HEK293 (cell line): ENCODE data around the gene NPAS2.

Experiments used
- CTCF ChIA-PET: fragments of 350-600 bp; formaldehyde crosslinking; extraction: SDS; loops from one replicate; lab custom pipeline; 2021; ENCODE audit warnings: antibody characterized with exemption; lab: Yijun Ruan, JAX
- POLR2A ChIA-PET: fragments of 300-600 bp; formaldehyde crosslinking; extraction: SDS; loops from one replicate; lab custom pipeline; 2020; ENCODE audit warnings: antibody characterized with exemption, inconsistent platforms; lab: Yijun Ruan, JAX
- H3K27ac ChIP-seq: fragments of 200-500 bp; sonication (Bioruptor generic); 2 replicates; pipeline ENCODE4 v1.5.1; 2014; ENCODE audit warnings: low read depth, low read length, control low read depth, inconsistent platforms; ENCODE audit errors: extremely low read depth
- H3K36me3 ChIP-seq, 2 experiments: fragments of 200-500 bp in 1 of 2; sonication (Bioruptor generic) in 1 of 2; 1 replicate in 1 of 2; 2 replicates in 1 of 2; pipeline ENCODE4 v1.5.1; 2014 to 2017; ENCODE audit warnings: inconsistent platforms in 2 of 2, low read length in 2 of 2; ENCODE audit not compliant: control insufficient read depth in 2 of 2, insufficient read depth in 1 of 2
- H3K4me1 ChIP-seq: fragments of 200-500 bp; sonication (Bioruptor generic); 2 replicates; pipeline ENCODE4 v1.5.1; 2014; ENCODE audit warnings: mild to moderate bottlenecking, low read length, inconsistent platforms; ENCODE audit not compliant: control insufficient read depth, insufficient read depth
- H3K4me3 ChIP-seq: 2 replicates; pipeline ENCODE4 v1.5.1; 2011; ENCODE audit warnings: low read depth, mild to moderate bottlenecking, control low read depth, low read length, moderate library complexity
- H3K9me3 ChIP-seq: fragments of 200-500 bp; sonication (Bioruptor generic); 2 replicates; pipeline ENCODE4 v1.5.1; 2014; ENCODE audit warnings: low read depth, low read length, inconsistent platforms; ENCODE audit not compliant: control insufficient read depth, insufficient read depth
- BCL11A ChIP-seq: fragments of 450-650 bp; formaldehyde crosslinking; IDR thresholded peaks from 2 replicates; pipeline ENCODE4 v1.5.1; 2016; ENCODE audit warnings: low read depth, missing biosample characterization, missing genetic modification characterization
- EGR2 ChIP-seq: fragments of 450-650 bp; formaldehyde crosslinking; IDR thresholded peaks from 2 replicates; pipeline ENCODE4 v1.5.1; 2016; ENCODE audit warnings: low read depth, missing biosample characterization, missing genetic modification characterization
- OVOL3 ChIP-seq: fragments of 450-650 bp; formaldehyde crosslinking; IDR thresholded peaks from 2 replicates; pipeline ENCODE4 v1.5.1; 2016; ENCODE audit warnings: missing biosample characterization, missing genetic modification characterization
- ZBTB17 ChIP-seq: fragments of 450-650 bp; formaldehyde crosslinking; IDR thresholded peaks from 2 replicates; pipeline ENCODE4 v1.5.1; 2016; ENCODE audit warnings: missing biosample characterization, missing genetic modification characterization
- ZIC2 ChIP-seq: fragments of 450-650 bp; formaldehyde crosslinking; IDR thresholded peaks from 2 replicates; pipeline ENCODE4 v1.5.1; 2016; ENCODE audit warnings: missing biosample characterization, missing genetic modification characterization
- ZNF155 ChIP-seq: fragments of 450-650 bp; formaldehyde crosslinking; IDR thresholded peaks from 2 replicates; pipeline ENCODE4 v1.5.1; 2016; ENCODE audit warnings: missing biosample characterization, missing genetic modification characterization
- ZNF174 ChIP-seq: fragments of 450-650 bp; formaldehyde crosslinking; IDR thresholded peaks from 2 replicates; pipeline ENCODE4 v1.5.0; 2017; ENCODE audit warnings: missing biosample characterization, mild to moderate bottlenecking, missing genetic modification characterization
- ZNF2 ChIP-seq: fragments of 450-650 bp; formaldehyde crosslinking; IDR thresholded peaks from 2 replicates; pipeline ENCODE4 v1.5.1; 2016; ENCODE audit warnings: missing biosample characterization, missing genetic modification characterization
- ZNF211 ChIP-seq: fragments of 450-650 bp; formaldehyde crosslinking; IDR thresholded peaks from 2 replicates; pipeline ENCODE4 v1.5.1; 2016; ENCODE audit warnings: low read depth, missing biosample characterization, missing genetic modification characterization
- ZNF266 ChIP-seq: fragments of 450-650 bp; formaldehyde crosslinking; IDR thresholded peaks from 2 replicates; pipeline ENCODE4 v1.5.1; 2016; ENCODE audit warnings: missing biosample characterization, missing genetic modification characterization, low read depth
- ZNF302 ChIP-seq: fragments of 450-650 bp; formaldehyde crosslinking; IDR thresholded peaks from 2 replicates; pipeline ENCODE4 v1.5.1; 2016; ENCODE audit warnings: missing biosample characterization, missing genetic modification characterization, low read depth
- ZNF341 ChIP-seq: fragments of 450-650 bp; formaldehyde crosslinking; IDR thresholded peaks from 2 replicates; pipeline ENCODE4; 2016; ENCODE audit warnings: low read depth, missing biosample characterization, missing genetic modification characterization
- ZNF366 ChIP-seq: fragments of 450-650 bp; formaldehyde crosslinking; conservative IDR thresholded peaks from 2 replicates; pipeline ENCODE4 v1.5.1; 2016; ENCODE audit warnings: missing biosample characterization, missing genetic modification characterization
- ZNF521 ChIP-seq: fragments of 450-650 bp; formaldehyde crosslinking; IDR thresholded peaks from 2 replicates; pipeline ENCODE4 v1.5.1; 2017; ENCODE audit warnings: missing biosample characterization, mild to moderate bottlenecking, missing genetic modification characterization
- ZNF529 ChIP-seq: fragments of 450-650 bp; formaldehyde crosslinking; IDR thresholded peaks from 2 replicates; pipeline ENCODE4 v1.5.1; 2017; ENCODE audit warnings: missing genetic modification characterization, missing biosample characterization; ENCODE audit not compliant: insufficient replicate concordance
- ZNF624 ChIP-seq: fragments of 450-650 bp; formaldehyde crosslinking; IDR thresholded peaks from 2 replicates; pipeline ENCODE4 v1.5.1; 2017; ENCODE audit warnings: missing biosample characterization, missing genetic modification characterization
- ZNF654 ChIP-seq: fragments of 450-650 bp; formaldehyde crosslinking; IDR thresholded peaks from 2 replicates; pipeline ENCODE4 v1.5.1; 2016; ENCODE audit warnings: low read depth, missing biosample characterization, missing genetic modification characterization
- ZNF777 ChIP-seq: fragments of 450-650 bp; formaldehyde crosslinking; IDR thresholded peaks from 2 replicates; pipeline ENCODE4 v1.5.1; 2017; ENCODE audit warnings: missing biosample characterization, missing genetic modification characterization, borderline replicate concordance
- TF ChIP-seq, protein P1 (sequence below): fragments of 450-650 bp; formaldehyde crosslinking; IDR thresholded peaks from 2 replicates; pipeline ENCODE4 v1.5.1; 2016; ENCODE audit warnings: missing biosample characterization, missing genetic modification characterization
- TF ChIP-seq, protein P2 (sequence below): fragments of 450-650 bp; formaldehyde crosslinking; IDR thresholded peaks from 2 replicates; pipeline ENCODE4 v1.5.1; 2016; ENCODE audit warnings: missing biosample characterization, missing genetic modification characterization
- TF ChIP-seq, protein P3 (sequence below): fragments of 450-650 bp; formaldehyde crosslinking; optimal IDR thresholded peaks from 2 replicates; pipeline ENCODE3; 2016; ENCODE audit warnings: missing biosample characterization, mild to moderate bottlenecking, missing genetic modification characterization
- TF ChIP-seq, protein P4 (sequence below): fragments of 450-650 bp; IDR thresholded peaks from 2 replicates; pipeline ENCODE4 v1.5.1; 2018; ENCODE audit warnings: missing biosample characterization, mild to moderate bottlenecking, missing genetic modification characterization

The NPAS2 gene

DNA sequence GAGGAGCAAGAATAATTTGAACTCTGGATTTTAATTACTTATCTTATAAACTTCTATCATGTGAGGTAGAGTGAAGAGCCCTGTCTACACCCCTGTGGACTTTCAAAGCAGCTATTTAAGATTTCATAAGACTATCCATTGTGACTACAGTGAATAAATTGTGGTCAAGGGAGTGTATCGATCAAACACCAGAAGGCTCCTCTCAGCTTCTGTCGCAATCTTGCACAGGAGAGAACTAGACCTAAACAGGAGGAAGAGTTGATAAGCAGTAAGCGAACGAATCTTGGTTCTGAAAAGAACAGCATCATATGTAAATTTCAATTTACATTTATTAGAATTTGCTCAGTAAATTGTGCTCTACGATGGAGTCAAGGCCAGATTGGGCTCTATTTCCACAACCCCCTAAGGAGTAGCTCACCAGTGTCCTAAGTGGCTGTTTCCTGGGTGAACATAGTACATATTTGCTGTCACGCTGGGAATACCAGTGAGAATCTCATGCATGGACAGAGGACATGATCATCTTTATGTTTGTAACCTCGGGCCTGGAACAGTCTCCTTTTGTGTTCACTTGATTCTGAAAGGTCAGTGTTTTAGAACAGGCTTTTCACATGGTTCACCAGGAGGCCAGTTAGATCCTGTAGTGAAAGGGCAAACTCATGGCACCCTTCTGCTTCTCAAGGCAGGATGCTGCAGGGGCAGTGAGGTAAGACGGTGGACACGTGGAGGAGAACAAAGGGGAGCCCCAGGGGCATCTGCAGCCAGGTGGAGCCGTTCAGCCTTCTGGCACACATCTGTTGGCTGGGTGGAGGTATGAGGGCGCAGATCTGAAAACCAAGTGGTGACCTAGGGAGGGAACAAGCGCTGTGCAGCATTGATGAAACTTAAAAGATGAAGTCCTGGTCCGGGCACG, 33.3 kb downstream of the NPAS2 start:
- peak; percentile 34; the same call in 1 of the 2 replicates for TF ChIP-seq ZIC2
- TF ChIP-seq ZNF2 = no peak
- no peak for TF ChIP-seq ZNF624
- TF ChIP-seq, protein P1, sequence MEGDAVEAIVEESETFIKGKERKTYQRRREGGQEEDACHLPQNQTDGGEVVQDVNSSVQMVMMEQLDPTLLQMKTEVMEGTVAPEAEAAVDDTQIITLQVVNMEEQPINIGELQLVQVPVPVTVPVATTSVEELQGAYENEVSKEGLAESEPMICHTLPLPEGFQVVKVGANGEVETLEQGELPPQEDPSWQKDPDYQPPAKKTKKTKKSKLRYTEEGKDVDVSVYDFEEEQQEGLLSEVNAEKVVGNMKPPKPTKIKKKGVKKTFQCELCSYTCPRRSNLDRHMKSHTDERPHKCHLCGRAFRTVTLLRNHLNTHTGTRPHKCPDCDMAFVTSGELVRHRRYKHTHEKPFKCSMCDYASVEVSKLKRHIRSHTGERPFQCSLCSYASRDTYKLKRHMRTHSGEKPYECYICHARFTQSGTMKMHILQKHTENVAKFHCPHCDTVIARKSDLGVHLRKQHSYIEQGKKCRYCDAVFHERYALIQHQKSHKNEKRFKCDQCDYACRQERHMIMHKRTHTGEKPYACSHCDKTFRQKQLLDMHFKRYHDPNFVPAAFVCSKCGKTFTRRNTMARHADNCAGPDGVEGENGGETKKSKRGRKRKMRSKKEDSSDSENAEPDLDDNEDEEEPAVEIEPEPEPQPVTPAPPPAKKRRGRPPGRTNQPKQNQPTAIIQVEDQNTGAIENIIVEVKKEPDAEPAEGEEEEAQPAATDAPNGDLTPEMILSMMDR (tag by site-specific recombination) = peak; percentile 13; the same call in 1 of the 2 replicates
- Histone ChIP-seq H3K27ac (no peak overlapping the region), H3K4me1 (no peaks in the 10 kb centered on the region), H3K36me3 (no peaks in the 10 kb centered on the region), H3K9me3 (no peaks in the 10 kb centered on the region), H3K4me3 (no peak overlapping the region)
- ChIA-PET POLR2A (interaction anchor here (1.1 kb wide), 1 partner anchor 49 kb away, joined by 4 read pairs; no protein-coding TSS in a partner anchor), CTCF (no interaction called here)

DNA sequence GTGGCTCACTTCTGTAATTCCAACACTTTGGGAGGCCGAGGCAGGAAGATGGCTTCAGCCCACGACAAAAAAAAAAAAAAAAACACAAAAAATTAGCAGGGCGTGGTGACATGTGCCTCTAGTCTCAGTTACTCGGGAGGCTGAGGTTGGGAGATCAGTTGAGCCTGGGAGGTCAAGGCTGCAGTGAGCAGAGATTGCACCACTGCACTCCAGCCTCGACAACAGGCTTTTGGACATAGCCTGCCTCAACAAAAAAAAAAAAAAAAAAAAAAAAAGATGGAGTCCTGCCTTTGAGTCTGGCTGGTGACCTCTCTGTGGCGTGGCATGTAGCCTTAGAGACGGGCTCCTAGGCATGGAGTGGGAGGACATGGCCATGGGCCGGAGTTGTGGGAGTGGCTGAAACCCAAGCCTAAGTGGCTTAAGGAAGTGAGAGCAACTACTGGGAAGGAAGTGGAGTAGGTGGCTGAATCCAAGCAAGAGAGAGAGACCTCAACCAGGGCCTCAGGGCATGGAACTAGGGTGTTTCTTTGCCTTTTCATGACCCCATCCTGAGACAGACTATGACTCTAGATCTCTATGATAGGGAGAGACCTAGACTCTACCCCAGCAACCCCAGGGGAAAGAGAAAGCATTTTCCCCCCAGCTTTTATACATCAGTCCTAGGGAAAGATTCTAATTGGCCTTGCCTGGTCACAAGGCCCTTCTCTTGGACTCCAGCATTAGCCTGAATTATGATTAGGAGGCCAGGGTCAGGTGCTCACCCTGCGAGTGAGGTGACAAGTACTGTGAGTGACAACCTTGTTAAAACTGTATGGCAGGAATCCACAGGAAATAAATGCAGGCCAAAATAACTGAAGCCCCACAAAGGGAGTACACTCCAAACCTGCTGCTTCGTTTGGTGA, 34.2 kb downstream of the NPAS2 start:
- H3K9me3 ChIP-seq = no peaks in the 10 kb centered on the region
- no peaks in the 10 kb centered on the region for H3K4me1 ChIP-seq
- CTCF ChIA-PET = no interaction called here
- H3K4me3 ChIP-seq = no peak overlapping the region
- TF ChIP-seq, protein P2, sequence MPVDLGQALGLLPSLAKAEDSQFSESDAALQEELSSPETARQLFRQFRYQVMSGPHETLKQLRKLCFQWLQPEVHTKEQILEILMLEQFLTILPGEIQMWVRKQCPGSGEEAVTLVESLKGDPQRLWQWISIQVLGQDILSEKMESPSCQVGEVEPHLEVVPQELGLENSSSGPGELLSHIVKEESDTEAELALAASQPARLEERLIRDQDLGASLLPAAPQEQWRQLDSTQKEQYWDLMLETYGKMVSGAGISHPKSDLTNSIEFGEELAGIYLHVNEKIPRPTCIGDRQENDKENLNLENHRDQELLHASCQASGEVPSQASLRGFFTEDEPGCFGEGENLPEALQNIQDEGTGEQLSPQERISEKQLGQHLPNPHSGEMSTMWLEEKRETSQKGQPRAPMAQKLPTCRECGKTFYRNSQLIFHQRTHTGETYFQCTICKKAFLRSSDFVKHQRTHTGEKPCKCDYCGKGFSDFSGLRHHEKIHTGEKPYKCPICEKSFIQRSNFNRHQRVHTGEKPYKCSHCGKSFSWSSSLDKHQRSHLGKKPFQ = no peak
- TF ChIP-seq, protein P3, sequence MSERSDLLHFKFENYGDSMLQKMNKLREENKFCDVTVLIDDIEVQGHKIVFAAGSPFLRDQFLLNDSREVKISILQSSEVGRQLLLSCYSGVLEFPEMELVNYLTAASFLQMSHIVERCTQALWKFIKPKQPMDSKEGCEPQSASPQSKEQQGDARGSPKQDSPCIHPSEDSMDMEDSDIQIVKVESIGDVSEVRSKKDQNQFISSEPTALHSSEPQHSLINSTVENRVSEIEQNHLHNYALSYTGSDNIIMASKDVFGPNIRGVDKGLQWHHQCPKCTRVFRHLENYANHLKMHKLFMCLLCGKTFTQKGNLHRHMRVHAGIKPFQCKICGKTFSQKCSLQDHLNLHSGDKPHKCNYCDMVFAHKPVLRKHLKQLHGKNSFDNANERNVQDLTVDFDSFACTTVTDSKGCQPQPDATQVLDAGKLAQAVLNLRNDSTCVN = no peak
- TF ChIP-seq ZNF266 = no peak
- TF ChIP-seq EGR2 = 0 out of 2 replicates have a peak, but pooled peaks have one; percentile 24
- TF ChIP-seq, all 188 proteins: peak for 1
- POLR2A ChIA-PET = no interaction called here
- Histone ChIP-seq H3K36me3 (no peaks in the 10 kb centered on the region), H3K27ac (no peak overlapping the region)

DNA sequence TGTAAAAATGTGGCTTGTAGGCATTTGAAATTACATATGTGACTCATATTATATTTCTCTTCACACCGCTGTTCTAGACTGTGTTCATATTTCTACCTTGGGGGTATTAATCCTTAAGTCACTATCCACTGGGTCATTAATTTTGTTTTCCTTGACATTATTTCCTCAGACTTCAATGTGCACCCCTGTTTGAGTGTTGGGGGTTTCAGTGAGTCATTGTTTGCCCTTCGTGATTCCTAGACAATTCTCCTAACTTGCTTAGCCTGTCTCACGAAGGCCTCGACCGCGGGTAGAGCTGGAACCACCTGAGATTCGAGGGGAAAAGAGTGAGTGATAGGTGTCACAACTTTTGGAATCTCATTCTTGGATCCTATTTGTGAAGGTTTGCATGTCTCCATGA, 35.1 kb downstream of the NPAS2 start:
- H3K4me1 ChIP-seq = no peaks in the 10 kb centered on the region
- H3K9me3 ChIP-seq = no peaks in the 10 kb centered on the region
- no peak overlapping the region for H3K27ac ChIP-seq
- TF ChIP-seq OVOL3 (tag by site-specific recombination) = no peak
- TF ChIP-seq ZNF341 (tag by site-specific recombination) = no peak
- TF ChIP-seq ZNF521 (tag by site-specific recombination) = no peak
- TF ChIP-seq ZIC2 = no peak
- TF ChIP-seq, protein P3 = no peak
- no peak for TF ChIP-seq ZNF366 (tag by site-specific recombination)
- TF ChIP-seq ZBTB17 = no peak
- no peak for TF ChIP-seq ZNF174 (tag by site-specific recombination)
- no peak for TF ChIP-seq ZNF654
- no peak for TF ChIP-seq ZNF777 (tag by site-specific recombination)
- TF ChIP-seq BCL11A (tag by site-specific recombination) = no peak
- TF ChIP-seq, protein P4, sequence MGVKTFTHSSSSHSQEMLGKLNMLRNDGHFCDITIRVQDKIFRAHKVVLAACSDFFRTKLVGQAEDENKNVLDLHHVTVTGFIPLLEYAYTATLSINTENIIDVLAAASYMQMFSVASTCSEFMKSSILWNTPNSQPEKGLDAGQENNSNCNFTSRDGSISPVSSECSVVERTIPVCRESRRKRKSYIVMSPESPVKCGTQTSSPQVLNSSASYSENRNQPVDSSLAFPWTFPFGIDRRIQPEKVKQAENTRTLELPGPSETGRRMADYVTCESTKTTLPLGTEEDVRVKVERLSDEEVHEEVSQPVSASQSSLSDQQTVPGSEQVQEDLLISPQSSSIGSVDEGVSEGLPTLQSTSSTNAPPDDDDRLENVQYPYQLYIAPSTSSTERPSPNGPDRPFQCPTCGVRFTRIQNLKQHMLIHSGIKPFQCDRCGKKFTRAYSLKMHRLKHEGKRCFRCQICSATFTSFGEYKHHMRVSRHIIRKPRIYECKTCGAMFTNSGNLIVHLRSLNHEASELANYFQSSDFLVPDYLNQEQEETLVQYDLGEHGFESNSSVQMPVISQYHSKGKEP (tag by site-specific recombination) = no peak
- no peak for TF ChIP-seq ZNF302 (tag by site-specific recombination)
- no peak for TF ChIP-seq ZNF529
- no peak for TF ChIP-seq ZNF155
- no peak for TF ChIP-seq ZNF211 (tag by site-specific recombination)
- POLR2A ChIA-PET = no interaction called here
- H3K36me3 ChIP-seq = no peaks in the 10 kb centered on the region
- no peak overlapping the region for H3K4me3 ChIP-seq
- CTCF ChIA-PET = no interaction called here
